HEK293T (cell line): ENCODE data around the gene EDN1.

Source experiments
- CTCF ChIA-PET: fragments of 350-600 bp; formaldehyde crosslinking; extraction: SDS; loops from one replicate; lab custom pipeline; 2021; ENCODE audit warnings: antibody characterized with exemption, inconsistent platforms; lab: Yijun Ruan, JAX
- POLR2A ChIA-PET: fragments of 350-600 bp; formaldehyde crosslinking; extraction: SDS; loops from one replicate; lab custom pipeline; 2020; ENCODE audit warnings: antibody characterized with exemption, inconsistent platforms; lab: Yijun Ruan, JAX
- DNase-seq: peaks from one replicate; pipeline ENCODE4 v3.0.0; 2012; ENCODE audit warnings: mixed read lengths; ENCODE audit errors: extremely low spot score
- ARNT ChIP-seq: fragments of 450-650 bp; IDR thresholded peaks from 2 replicates; pipeline ENCODE4 v1.6.1; 2017; ENCODE audit warnings: mild to moderate bottlenecking
- BHLHE40 ChIP-seq: fragments of 450-650 bp; IDR thresholded peaks from 2 replicates; pipeline ENCODE4 v1.6.1; 2016; ENCODE audit warnings: mild to moderate bottlenecking, moderate library complexity, borderline replicate concordance
- CTBP1 ChIP-seq: fragments of 450-650 bp; IDR thresholded peaks from 2 replicates; pipeline ENCODE4 v1.6.1; 2016; ENCODE audit warnings: borderline replicate concordance
- ELF4 ChIP-seq: fragments of 450-650 bp; IDR thresholded peaks from 2 replicates; pipeline ENCODE4 v1.6.1; 2017; ENCODE audit warnings: antibody characterized with exemption
- FOXA1 ChIP-seq: fragments of 450-650 bp; IDR thresholded peaks from 2 replicates; pipeline ENCODE4 v1.6.1; 2016; ENCODE audit warnings: mild to moderate bottlenecking
- FOXK2 ChIP-seq: fragments of 450-650 bp; IDR thresholded peaks from 2 replicates; pipeline ENCODE4 v1.6.1; 2016; ENCODE audit warnings: mild to moderate bottlenecking
- FOXM1 ChIP-seq: fragments of 450-650 bp; IDR thresholded peaks from 2 replicates; pipeline ENCODE4 v1.6.1; 2017; ENCODE audit warnings: mild to moderate bottlenecking, borderline replicate concordance
- HDGF ChIP-seq: fragments of 450-650 bp; IDR thresholded peaks from 2 replicates; pipeline ENCODE4 v1.6.1; 2017; ENCODE audit warnings: antibody characterized with exemption, borderline replicate concordance
- L3MBTL2 ChIP-seq: fragments of 450-650 bp; conservative IDR thresholded peaks from 2 replicates; pipeline ENCODE4 v1.6.1; 2016; ENCODE audit warnings: mild to moderate bottlenecking
- LEF1 ChIP-seq: fragments of 450-650 bp; IDR thresholded peaks from 2 replicates; pipeline ENCODE4 v1.6.1; 2017; ENCODE audit warnings: mild to moderate bottlenecking, borderline replicate concordance
- NFRKB ChIP-seq: fragments of 450-650 bp; IDR thresholded peaks from 2 replicates; pipeline ENCODE4 v1.6.1; 2016; ENCODE audit warnings: mild to moderate bottlenecking, moderate library complexity
- SP1 ChIP-seq: fragments of 450-650 bp; IDR thresholded peaks from 2 replicates; pipeline ENCODE4 v1.6.1; 2017
- SUZ12 ChIP-seq: fragments of 450-650 bp; IDR thresholded peaks from 2 replicates; pipeline ENCODE4 v1.6.1; 2016; ENCODE audit warnings: mild to moderate bottlenecking
- TARDBP ChIP-seq: fragments of 450-650 bp; IDR thresholded peaks from 2 replicates; pipeline ENCODE4 v1.6.1; 2016
- ZNF384 ChIP-seq: fragments of 450-650 bp; IDR thresholded peaks from 2 replicates; pipeline ENCODE4 v1.6.1; 2016
- TF ChIP-seq, protein P1 (sequence below): fragments of 450-650 bp; IDR thresholded peaks from 2 replicates; pipeline ENCODE4 v1.6.1; 2016

The EDN1 gene

DNA sequence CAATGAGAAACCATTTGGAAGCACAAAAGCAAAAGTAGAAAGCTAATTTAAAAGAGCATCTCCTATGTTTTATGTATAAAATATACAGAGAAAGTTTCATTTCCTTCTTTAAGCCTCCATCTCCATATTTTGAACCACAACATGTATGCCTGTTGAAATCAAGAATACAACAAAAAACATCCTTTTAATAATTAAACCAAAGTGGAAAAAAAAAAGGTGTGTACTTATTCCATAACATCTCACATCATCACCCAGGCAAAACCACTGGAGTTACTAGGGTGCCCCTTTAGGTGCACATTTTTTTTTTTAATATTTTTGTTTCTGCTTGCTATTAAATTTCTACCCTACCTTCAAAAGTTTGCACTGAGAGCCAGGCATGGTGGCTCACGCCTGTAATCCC, 43.0 kb downstream of the EDN1 start:
- CTCF ChIA-PET = no interaction called here
- DNase-seq = no peak
- POLR2A ChIA-PET = no interaction called here
- TF ChIP-seq CTBP1 (no peak), HDGF (no peak), ZNF384 (no peak), BHLHE40 (no peak), NFRKB (no peak), SUZ12 (no peak), FOXA1 (no peak), TARDBP (no peak), FOXM1 (no peak)
- TF ChIP-seq, protein P1, sequence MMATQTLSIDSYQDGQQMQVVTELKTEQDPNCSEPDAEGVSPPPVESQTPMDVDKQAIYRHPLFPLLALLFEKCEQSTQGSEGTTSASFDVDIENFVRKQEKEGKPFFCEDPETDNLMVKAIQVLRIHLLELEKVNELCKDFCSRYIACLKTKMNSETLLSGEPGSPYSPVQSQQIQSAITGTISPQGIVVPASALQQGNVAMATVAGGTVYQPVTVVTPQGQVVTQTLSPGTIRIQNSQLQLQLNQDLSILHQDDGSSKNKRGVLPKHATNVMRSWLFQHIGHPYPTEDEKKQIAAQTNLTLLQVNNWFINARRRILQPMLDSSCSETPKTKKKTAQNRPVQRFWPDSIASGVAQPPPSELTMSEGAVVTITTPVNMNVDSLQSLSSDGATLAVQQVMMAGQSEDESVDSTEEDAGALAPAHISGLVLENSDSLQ = no peak

GRCh38 chr6:12334526-12335130, 44.5 kb downstream of the EDN1 start:
- no peak for DNase-seq
- ChIA-PET CTCF (no interaction called here), POLR2A (no interaction called here)
- TF ChIP-seq FOXK2 (no peak), TARDBP (no peak), L3MBTL2 (no peak), SUZ12 (no peak), SP1 (no peak), ELF4 (no peak), ZNF384 (no peak), FOXM1 (no peak), FOXA1 (no peak), CTBP1 (no peak), ARNT (no peak), NFRKB (no peak)
- TF ChIP-seq, protein P1 = no peak

- ChIA-PET CTCF (no interaction called here), POLR2A (no interaction called here)
- TF ChIP-seq ARNT = no peak
- no peak for TF ChIP-seq FOXK2
- TF ChIP-seq CTBP1 = no peak
- no peak for TF ChIP-seq ELF4
- no peak for TF ChIP-seq BHLHE40
- no peak for TF ChIP-seq HDGF
- TF ChIP-seq TARDBP = no peak
- TF ChIP-seq, protein P1 = no peak
- no peak for DNase-seq
Observed at GRCh38 chr6:12335131-12335527, 45.0 kb downstream of the EDN1 start.

- CTCF ChIA-PET = no interaction called here
- POLR2A ChIA-PET = interaction anchor here (1.0 kb wide), 1 partner anchor 9 kb away, joined by 3 read pairs; no protein-coding TSS in a partner anchor
- no peak for DNase-seq
Observed at GRCh38 chr6:12335717-12336116, 45.6 kb downstream of the EDN1 start.

GRCh38 chr6:12336121-12336971, 46.2 kb downstream of the EDN1 start:
- DNase-seq = no peak
- POLR2A ChIA-PET = interaction anchor here (1.0 kb wide), 1 partner anchor 10 kb away, joined by 3 read pairs; no protein-coding TSS in a partner anchor
- TF ChIP-seq CTBP1 (no peak), ARNT (no peak), FOXM1 (no peak), SUZ12 (no peak), HDGF (no peak), FOXA1 (no peak), ZNF384 (no peak), SP1 (no peak), ELF4 (no peak), TARDBP (no peak), FOXK2 (no peak), BHLHE40 (no peak), LEF1 (no peak), NFRKB (no peak), L3MBTL2 (no peak)
- TF ChIP-seq, protein P1 = no peak

More at GRCh38 chr6:12335717-12336116, 45.6 kb downstream of the EDN1 start:
- TF ChIP-seq FOXA1 (no peak), CTBP1 (no peak), NFRKB (no peak), HDGF (no peak)

More at GRCh38 chr6:12336121-12336971, 46.2 kb downstream of the EDN1 start:
- CTCF ChIA-PET = interaction anchor here (0.9 kb wide), 1 partner anchor 12 kb away, joined by 3 read pairs; no protein-coding TSS in a partner anchor
